Measurements from ENCODE around the gene UHRF1.

- TF ChIP-seq POLR2A (IDR thresholded peaks at IDR 0.05; ENCODE audit: insufficient read depth in 1 of 2, low read depth in 2 of 2, low read length in 2 of 2): no peak
- no peak for TF ChIP-seq STAT6 (CRISPR knock-in tag; IDR thresholded peaks at IDR 0.05; ENCODE audit: borderline replicate concordance)
- TF ChIP-seq RFX5 (IDR thresholded peaks at IDR 0.05; ENCODE audit: low read depth, low read length): no peak
- no peak for TF ChIP-seq FOXK1 (CRISPR knock-in tag; IDR thresholded peaks at IDR 0.05; ENCODE audit: borderline replicate concordance, low read depth)
- peak; percentile 77 for TF ChIP-seq CTCF (CRISPR knock-in tag; IDR thresholded peaks at IDR 0.05)
- no peak for TF ChIP-seq ETV5 (CRISPR knock-in tag; IDR thresholded peaks at IDR 0.05; ENCODE audit: borderline replicate concordance)
- TF ChIP-seq HOXA9 (CRISPR knock-in tag; IDR thresholded peaks at IDR 0.05; ENCODE audit: borderline replicate concordance): no peak
- no peak for TF ChIP-seq ZNF883 (CRISPR knock-in tag; IDR thresholded peaks at IDR 0.05; ENCODE audit: not compliant biosample characterization)
- no peak for TF ChIP-seq ZNF235 (CRISPR knock-in tag; IDR thresholded peaks at IDR 0.05; ENCODE audit: borderline replicate concordance)
These were observed 92.3 kb downstream of the UHRF1 start for GRCh38 chr19:5001615-5002014.
